GM23248 (cell line): ENCODE measurements around the gene APOL3.

Experiments
- EZH2 ChIP-seq: fragments of 200-600 bp; sonication (generic); IDR thresholded peaks from 2 replicates; pipeline ENCODE4 v1.6.1; 2018; ENCODE audit warnings: antibody characterized with exemption, mild to moderate bottlenecking; ENCODE audit not compliant: insufficient read depth, poor library complexity, severe bottlenecking
- EZH2phosphoT487 ChIP-seq: fragments of 200-600 bp; sonication (generic); IDR thresholded peaks from 2 replicates; pipeline ENCODE4 v1.6.1; 2018; ENCODE audit warnings: antibody characterized with exemption, moderate library complexity, mild to moderate bottlenecking, low read depth; ENCODE audit not compliant: insufficient read depth

DNA sequence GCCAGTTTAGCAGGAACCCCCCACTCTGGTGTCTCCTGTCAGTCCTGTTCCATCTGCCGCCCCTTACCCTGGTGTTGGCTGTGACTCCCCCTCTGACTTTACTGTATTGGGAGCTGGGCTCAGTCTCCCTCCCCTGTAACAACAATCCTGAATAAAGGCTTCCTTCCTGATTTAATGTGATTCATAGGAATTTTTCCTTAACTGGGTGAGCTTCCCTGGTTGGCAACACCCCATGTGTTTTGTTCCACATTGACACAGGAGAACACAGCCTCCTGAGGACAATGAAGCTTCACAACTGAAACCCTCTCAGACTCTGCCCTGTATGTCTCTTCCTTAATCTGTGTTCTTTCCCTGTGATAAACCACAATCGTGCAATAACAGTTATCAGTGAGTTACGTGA is 32.6 kb upstream of the APOL3 start:
- no peak for TF ChIP-seq EZH2
- no peak for TF ChIP-seq EZH2phosphoT487
